Urothelium cell line (cell line): Measurements from ENCODE around the gene PDE5A.
"Not testable (repeated sequence)": the region's sequence is repeated elsewhere in the genome, so short reads cannot be mapped to it uniquely, and the experiment has no call there.

ENCODE experiments used
- DNase-seq: peaks from one replicate; pipeline ENCODE4 v3.0.0; 2011; ENCODE audit warnings: low spot score, mixed read lengths
- FAIRE-seq: peaks from 2 replicates; lab custom pipeline; 2011; peaks lifted over from hg19 to GRCh38; lab: Jason Lieb, UNC

PDE5A gene

GRCh38 chr4:119478446-119479179 is 150.0 kb downstream of the PDE5A start:
- DNase-seq: no peak
- FAIRE-seq: no peak

- no peak for DNase-seq
- FAIRE-seq: no peak
These were observed 151.1 kb downstream of the PDE5A start for GRCh38 chr4:119477412-119478053.

GRCh38 chr4:119471259-119471658 is 157.3 kb downstream of the PDE5A start:
- FAIRE-seq: no peak
- no peak for DNase-seq

- DNase-seq, FAIRE-seq: not testable (repeated sequence)
These were observed 157.9 kb downstream of the PDE5A start for GRCh38 chr4:119470737-119471063.

- not testable (repeated sequence) for DNase-seq
These were observed 158.4 kb downstream of the PDE5A start for GRCh38 chr4:119470021-119470736.

GRCh38 chr4:119469039-119469438 is 159.6 kb downstream of the PDE5A start:
- FAIRE-seq, DNase-seq: not testable (repeated sequence)

More at GRCh38 chr4:119470021-119470736, 158.4 kb downstream of the PDE5A start:
- not testable (repeated sequence) for FAIRE-seq

- not testable (repeated sequence) for FAIRE-seq, DNase-seq
These were observed 165.9 kb downstream of the PDE5A start for GRCh38 chr4:119462733-119463132.

GRCh38 chr4:119455734-119456133 is 172.9 kb downstream of the PDE5A start:
- not testable (repeated sequence) for DNase-seq, FAIRE-seq

GRCh38 chr4:119454491-119455270 is 173.9 kb downstream of the PDE5A start:
- not testable (repeated sequence) for FAIRE-seq
- DNase-seq: peak; percentile 92

GRCh38 chr4:119454151-119454490 is 174.5 kb downstream of the PDE5A start:
- DNase-seq: peak; percentile 17
- not testable (repeated sequence) for FAIRE-seq

GRCh38 chr4:119453286-119453685 is 175.3 kb downstream of the PDE5A start:
- FAIRE-seq, DNase-seq: not testable (repeated sequence)

GRCh38 chr4:119449851-119450250 is 178.8 kb downstream of the PDE5A start:
- not testable (repeated sequence) for FAIRE-seq, DNase-seq
